ENCODE measurements around the gene MB21D2.

The MB21D2 gene

DNA sequence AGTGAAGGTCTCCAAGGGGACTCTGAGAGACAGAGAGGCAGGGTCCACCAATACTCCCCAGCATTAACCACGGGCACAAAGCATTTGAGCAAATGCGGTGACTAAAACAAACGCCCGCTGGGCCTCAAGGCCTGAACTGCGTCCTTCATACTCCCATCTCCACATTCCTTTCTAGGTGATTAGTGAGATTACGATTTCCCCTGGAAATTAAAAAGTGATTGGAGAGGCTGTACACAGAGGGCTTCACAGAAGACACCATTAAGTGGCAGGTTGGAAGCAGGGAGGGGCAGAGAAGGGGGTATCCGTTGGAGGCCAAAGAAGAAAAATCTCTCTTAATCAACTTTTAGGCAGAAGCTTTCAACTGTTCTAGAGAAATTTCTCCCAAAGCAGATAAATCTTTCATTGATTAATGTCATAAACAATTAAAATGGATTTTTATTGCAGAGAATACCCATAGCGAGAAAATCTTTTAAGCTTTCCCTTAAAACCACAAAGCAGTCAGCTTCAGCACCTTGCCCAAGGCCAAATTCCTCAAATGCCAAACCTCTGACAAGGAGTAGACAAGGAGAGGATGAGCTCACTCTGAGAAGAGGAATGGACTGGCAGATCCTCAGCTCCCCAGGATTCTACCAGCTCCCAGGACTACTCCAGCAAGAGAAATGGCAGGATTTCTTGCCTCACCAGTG is 38.2 kb downstream of the MB21D2 start (continued):
- peak; percentile 67 for TF ChIP-seq ZNF335 (tag by site-specific recombination; conservative IDR thresholded peaks at IDR 0.05)
- no peak for TF ChIP-seq ZIC2 (tag by site-specific recombination; IDR thresholded peaks at IDR 0.05)
- no peak for TF ChIP-seq ZNF561 (tag by site-specific recombination; IDR thresholded peaks at IDR 0.05; ENCODE audit: borderline replicate concordance)
- TF ChIP-seq ZNF138 (tag by site-specific recombination; IDR thresholded peaks at IDR 0.05; ENCODE audit: borderline replicate concordance) = no peak
- TF ChIP-seq ZNF292 (tag by site-specific recombination; IDR thresholded peaks at IDR 0.05; ENCODE audit: borderline replicate concordance, low read depth) = no peak
- no peak; the same call in none of the 2 replicates for TF ChIP-seq ZEB2 (tag by site-specific recombination; IDR thresholded peaks at IDR 0.05)
- TF ChIP-seq, protein P1, sequence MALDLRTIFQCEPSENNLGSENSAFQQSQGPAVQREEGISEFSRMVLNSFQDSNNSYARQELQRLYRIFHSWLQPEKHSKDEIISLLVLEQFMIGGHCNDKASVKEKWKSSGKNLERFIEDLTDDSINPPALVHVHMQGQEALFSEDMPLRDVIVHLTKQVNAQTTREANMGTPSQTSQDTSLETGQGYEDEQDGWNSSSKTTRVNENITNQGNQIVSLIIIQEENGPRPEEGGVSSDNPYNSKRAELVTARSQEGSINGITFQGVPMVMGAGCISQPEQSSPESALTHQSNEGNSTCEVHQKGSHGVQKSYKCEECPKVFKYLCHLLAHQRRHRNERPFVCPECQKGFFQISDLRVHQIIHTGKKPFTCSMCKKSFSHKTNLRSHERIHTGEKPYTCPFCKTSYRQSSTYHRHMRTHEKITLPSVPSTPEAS (tag by site-specific recombination; IDR thresholded peaks at IDR 0.05) = 0 out of 2 replicates have a peak, but pooled peaks have one; percentile 31
- TF ChIP-seq HOXA7 (CRISPR knock-in tag; IDR thresholded peaks at IDR 0.05; ENCODE audit: borderline replicate concordance) = no peak

- Histone ChIP-seq H3K4me1 (ENCODE audit: control insufficient read depth, insufficient read depth, low read length) (peaks cover 8% of the 10 kb centered on the region), H3K4me3 (ENCODE audit: low read depth, low read length) (no peak overlapping the region), H3K36me3 (ENCODE audit: control insufficient read depth in 2 of 2, insufficient read depth in 1 of 2, low read length in 2 of 2) (no peaks in the 10 kb centered on the region), H3K27ac (ENCODE audit: extremely low read depth, low read depth, low read length) (no peak overlapping the region), H3K9me3 (ENCODE audit: control insufficient read depth, insufficient read depth, low read depth, low read length) (no peaks in the 10 kb centered on the region)
- POLR2A ChIA-PET = no interaction called here
- CTCF ChIA-PET = no interaction called here
- TF ChIP-seq SP7 (tag by site-specific recombination; IDR thresholded peaks at IDR 0.05) (peak; percentile 98), FEZF1 (tag by site-specific recombination; IDR thresholded peaks at IDR 0.05) (peak; percentile 75), MZF1 (tag by site-specific recombination; IDR thresholded peaks at IDR 0.05; ENCODE audit: borderline replicate concordance) (peak; percentile 54; the same call in 1 of the 2 replicates), SP2 (tag by site-specific recombination; IDR thresholded peaks at IDR 0.05) (no peak), OSR2 (tag by site-specific recombination; IDR thresholded peaks at IDR 0.05) (0 out of 2 replicates have a peak, but pooled peaks have one; percentile 11), ZNF677 (tag by site-specific recombination; IDR thresholded peaks at IDR 0.05) (no peak)
- TF ChIP-seq, protein P2, sequence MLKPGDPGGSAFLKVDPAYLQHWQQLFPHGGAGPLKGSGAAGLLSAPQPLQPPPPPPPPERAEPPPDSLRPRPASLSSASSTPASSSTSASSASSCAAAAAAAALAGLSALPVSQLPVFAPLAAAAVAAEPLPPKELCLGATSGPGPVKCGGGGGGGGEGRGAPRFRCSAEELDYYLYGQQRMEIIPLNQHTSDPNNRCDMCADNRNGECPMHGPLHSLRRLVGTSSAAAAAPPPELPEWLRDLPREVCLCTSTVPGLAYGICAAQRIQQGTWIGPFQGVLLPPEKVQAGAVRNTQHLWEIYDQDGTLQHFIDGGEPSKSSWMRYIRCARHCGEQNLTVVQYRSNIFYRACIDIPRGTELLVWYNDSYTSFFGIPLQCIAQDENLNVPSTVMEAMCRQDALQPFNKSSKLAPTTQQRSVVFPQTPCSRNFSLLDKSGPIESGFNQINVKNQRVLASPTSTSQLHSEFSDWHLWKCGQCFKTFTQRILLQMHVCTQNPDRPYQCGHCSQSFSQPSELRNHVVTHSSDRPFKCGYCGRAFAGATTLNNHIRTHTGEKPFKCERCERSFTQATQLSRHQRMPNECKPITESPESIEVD (tag by site-specific recombination; IDR thresholded peaks at IDR 0.05) = 0 out of 2 replicates have a peak, but pooled peaks have one; percentile 20
- TF ChIP-seq, protein P3, sequence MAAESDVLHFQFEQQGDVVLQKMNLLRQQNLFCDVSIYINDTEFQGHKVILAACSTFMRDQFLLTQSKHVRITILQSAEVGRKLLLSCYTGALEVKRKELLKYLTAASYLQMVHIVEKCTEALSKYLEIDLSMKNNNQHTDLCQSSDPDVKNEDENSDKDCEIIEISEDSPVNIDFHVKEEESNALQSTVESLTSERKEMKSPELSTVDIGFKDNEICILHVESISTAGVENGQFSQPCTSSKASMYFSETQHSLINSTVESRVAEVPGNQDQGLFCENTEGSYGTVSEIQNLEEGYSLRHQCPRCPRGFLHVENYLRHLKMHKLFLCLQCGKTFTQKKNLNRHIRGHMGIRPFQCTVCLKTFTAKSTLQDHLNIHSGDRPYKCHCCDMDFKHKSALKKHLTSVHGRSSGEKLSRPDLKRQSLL (tag by site-specific recombination; IDR thresholded peaks at IDR 0.05) = peak; percentile 38; the same call in 1 of the 2 replicates
These were observed 41.6 kb downstream of the MB21D2 start for GRCh38 chr3:192875971-192876565.

GRCh38 chr3:192870822-192871221 is 46.8 kb downstream of the MB21D2 start:
- Histone ChIP-seq H3K4me3 (ENCODE audit: low read depth, low read length) (no peak overlapping the region), H3K27ac (ENCODE audit: extremely low read depth, low read depth, low read length) (no peak overlapping the region), H3K9me3 (ENCODE audit: control insufficient read depth, insufficient read depth, low read depth, low read length) (no peaks in the 10 kb centered on the region), H3K36me3 (ENCODE audit: control insufficient read depth in 2 of 2, insufficient read depth in 1 of 2, low read length in 2 of 2) (no peaks in the 10 kb centered on the region), H3K4me1 (ENCODE audit: control insufficient read depth, insufficient read depth, low read length) (peaks cover 5% of the 10 kb centered on the region; the same call in 1 of the 2 replicates)
- POLR2A ChIA-PET = no interaction called here
- CTCF ChIA-PET = no interaction called here
- TF ChIP-seq ZNF274 (IDR thresholded peaks at IDR 0.05; ENCODE audit: low read length) (no peak), ZNF274 (tag by site-specific recombination; IDR thresholded peaks at IDR 0.05; ENCODE audit: borderline replicate concordance) (no peak), ZNF366 (tag by site-specific recombination; conservative IDR thresholded peaks at IDR 0.05) (no peak), ZNF23 (tag by site-specific recombination; IDR thresholded peaks at IDR 0.05; ENCODE audit: borderline replicate concordance) (no peak), ZNF558 (tag by site-specific recombination; IDR thresholded peaks at IDR 0.05) (no peak), HIC1 (tag by site-specific recombination; IDR thresholded peaks at IDR 0.05) (no peak), ZNF266 (tag by site-specific recombination; IDR thresholded peaks at IDR 0.05; ENCODE audit: low read depth) (no peak), ZNF10 (tag by site-specific recombination; IDR thresholded peaks at IDR 0.05) (no peak), ZNF24 (tag by site-specific recombination; IDR thresholded peaks at IDR 0.05) (no peak)
- TF ChIP-seq, protein P4, sequence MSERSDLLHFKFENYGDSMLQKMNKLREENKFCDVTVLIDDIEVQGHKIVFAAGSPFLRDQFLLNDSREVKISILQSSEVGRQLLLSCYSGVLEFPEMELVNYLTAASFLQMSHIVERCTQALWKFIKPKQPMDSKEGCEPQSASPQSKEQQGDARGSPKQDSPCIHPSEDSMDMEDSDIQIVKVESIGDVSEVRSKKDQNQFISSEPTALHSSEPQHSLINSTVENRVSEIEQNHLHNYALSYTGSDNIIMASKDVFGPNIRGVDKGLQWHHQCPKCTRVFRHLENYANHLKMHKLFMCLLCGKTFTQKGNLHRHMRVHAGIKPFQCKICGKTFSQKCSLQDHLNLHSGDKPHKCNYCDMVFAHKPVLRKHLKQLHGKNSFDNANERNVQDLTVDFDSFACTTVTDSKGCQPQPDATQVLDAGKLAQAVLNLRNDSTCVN (tag by site-specific recombination; optimal IDR thresholded peaks at IDR 0.05) = no peak

All from HEK293 (cell line).